HUES48 (cell line): ENCODE measurements around the gene FSTL1.
"Not testable (repeated sequence)": the region's sequence is repeated elsewhere in the genome, so short reads cannot be mapped to it uniquely, and the experiment has no call there.

ENCODE experiments used
- H3K27ac ChIP-seq: one replicate; pipeline ENCODE4 v1.7.0; 2013; ENCODE audit warnings: low read depth, low read length, inconsistent platforms
- H3K27me3 ChIP-seq: 2 replicates; pipeline ENCODE4 v1.6.1; 2013; ENCODE audit warnings: mild to moderate bottlenecking, low read length; ENCODE audit not compliant: control insufficient read depth, insufficient read depth
- H3K36me3 ChIP-seq: 2 replicates; pipeline ENCODE4 v1.6.1; 2013; ENCODE audit warnings: low read length; ENCODE audit not compliant: control insufficient read depth, insufficient read depth
- H3K4me1 ChIP-seq: 2 replicates; pipeline ENCODE4 v1.6.1; 2013; ENCODE audit warnings: mild to moderate bottlenecking, low read length; ENCODE audit not compliant: control insufficient read depth, insufficient read depth
- H3K4me3 ChIP-seq: 2 replicates; pipeline ENCODE4 v1.5.1; 2013; ENCODE audit warnings: mild to moderate bottlenecking, low read depth, low read length
- H3K9ac ChIP-seq: 2 replicates; pipeline ENCODE4 v1.6.1; 2013; ENCODE audit warnings: mild to moderate bottlenecking, low read depth, low read length, moderate library complexity
- H3K9me3 ChIP-seq: 2 replicates; pipeline ENCODE4 v1.6.1; 2013; ENCODE audit warnings: low read length; ENCODE audit not compliant: control insufficient read depth, insufficient read depth

FSTL1 gene

GRCh38 chr3:120393761-120394160, 57.0 kb downstream of the FSTL1 start:
- H3K9me3 ChIP-seq = no peaks in the 10 kb centered on the region
- H3K4me3 ChIP-seq = no peak overlapping the region
- no peak overlapping the region for H3K9ac ChIP-seq
- no peaks in the 10 kb centered on the region for H3K27me3 ChIP-seq
- H3K36me3 ChIP-seq = peaks cover 46% of the 10 kb centered on the region
- no peaks in the 10 kb centered on the region for H3K4me1 ChIP-seq
- no peak overlapping the region for H3K27ac ChIP-seq

- H3K9ac ChIP-seq = no peak overlapping the region
- H3K36me3 ChIP-seq = peaks cover 41% of the 10 kb centered on the region
- no peaks in the 10 kb centered on the region for H3K4me1 ChIP-seq
- no peaks in the 10 kb centered on the region for H3K27me3 ChIP-seq
- no peak overlapping the region for H3K4me3 ChIP-seq
- no peaks in the 10 kb centered on the region for H3K9me3 ChIP-seq
- H3K27ac ChIP-seq = no peak overlapping the region
These were observed 57.5 kb downstream of the FSTL1 start for GRCh38 chr3:120393243-120393642.

- H3K36me3 ChIP-seq = no peaks in the 10 kb centered on the region
- H3K4me1 ChIP-seq = no peaks in the 10 kb centered on the region
- no peak overlapping the region for H3K4me3 ChIP-seq
- peaks cover 7% of the 10 kb centered on the region; the same call in 1 of the 2 replicates for H3K9me3 ChIP-seq
- H3K27ac ChIP-seq = no peak overlapping the region
- no peak overlapping the region for H3K9ac ChIP-seq
- no peaks in the 10 kb centered on the region for H3K27me3 ChIP-seq
These were observed 67.8 kb downstream of the FSTL1 start for GRCh38 chr3:120382941-120383447.

GRCh38 chr3:120381503-120381902, 69.3 kb downstream of the FSTL1 start:
- Histone ChIP-seq H3K27ac (no peak overlapping the region), H3K9ac (no peak overlapping the region), H3K27me3 (no peaks in the 10 kb centered on the region), H3K36me3 (no peaks in the 10 kb centered on the region), H3K9me3 (peaks cover 7% of the 10 kb centered on the region; the same call in 1 of the 2 replicates), H3K4me1 (no peaks in the 10 kb centered on the region), H3K4me3 (no peak overlapping the region)

GRCh38 chr3:120377948-120378347, 72.8 kb downstream of the FSTL1 start:
- H3K4me1 ChIP-seq, H3K9ac ChIP-seq, H3K36me3 ChIP-seq, H3K27me3 ChIP-seq, H3K27ac ChIP-seq, H3K9me3 ChIP-seq, H3K4me3 ChIP-seq: not testable (repeated sequence)

DNA sequence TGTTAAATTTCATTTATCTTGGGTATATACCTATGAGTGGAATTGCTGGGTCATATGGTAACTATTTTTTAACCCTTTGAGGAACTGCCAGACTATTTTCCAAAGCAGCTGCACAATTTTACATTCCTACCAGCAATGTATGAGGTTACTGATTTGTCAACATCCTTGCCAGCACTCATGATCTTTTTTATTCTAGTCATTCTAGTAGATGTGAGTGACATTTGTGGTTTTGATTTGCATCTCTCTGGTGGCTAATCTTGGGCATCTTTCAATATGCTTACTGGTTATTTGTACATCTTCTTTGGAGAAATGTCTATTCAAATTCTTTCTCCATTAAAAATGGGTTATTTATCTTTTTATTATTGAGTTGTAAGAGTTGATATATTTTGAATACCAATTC, 80.3 kb downstream of the FSTL1 start:
- Histone ChIP-seq H3K4me3 (no peak overlapping the region), H3K27ac (no peak overlapping the region), H3K27me3 (no peaks in the 10 kb centered on the region), H3K4me1 (no peaks in the 10 kb centered on the region), H3K36me3 (no peaks in the 10 kb centered on the region), H3K9me3 (no peaks in the 10 kb centered on the region), H3K9ac (no peak overlapping the region)

DNA sequence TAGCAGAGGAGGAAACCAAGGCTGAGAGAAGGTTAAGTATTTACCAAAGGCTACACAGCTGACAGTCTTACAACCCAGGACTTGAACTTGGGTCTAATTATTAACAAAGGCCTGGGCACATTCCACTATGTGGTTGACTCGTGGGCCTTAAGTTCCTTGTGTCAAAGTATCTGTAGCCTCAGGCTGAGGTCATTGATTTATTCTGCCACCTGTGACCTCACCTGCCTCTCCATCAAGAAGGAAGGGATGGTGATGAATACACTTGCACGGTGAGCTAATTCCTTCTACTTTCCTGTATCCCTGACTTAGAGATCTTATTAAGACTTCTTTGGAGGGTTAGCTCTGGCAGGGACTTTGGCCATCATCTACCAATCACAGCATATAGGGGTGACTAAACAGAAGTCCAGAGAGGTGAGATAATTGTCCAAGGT, 81.7 kb downstream of the FSTL1 start:
- Histone ChIP-seq H3K9me3 (no peaks in the 10 kb centered on the region), H3K9ac (no peak overlapping the region), H3K36me3 (no peaks in the 10 kb centered on the region), H3K27ac (no peak overlapping the region), H3K27me3 (no peaks in the 10 kb centered on the region), H3K4me3 (no peak overlapping the region), H3K4me1 (no peaks in the 10 kb centered on the region)

- Histone ChIP-seq H3K9ac (no peak overlapping the region), H3K9me3 (no peaks in the 10 kb centered on the region), H3K27ac (no peak overlapping the region), H3K4me3 (no peak overlapping the region), H3K36me3 (no peaks in the 10 kb centered on the region), H3K27me3 (no peaks in the 10 kb centered on the region), H3K4me1 (no peaks in the 10 kb centered on the region)
These were observed 82.6 kb downstream of the FSTL1 start for GRCh38 chr3:120368172-120368571.

- H3K9ac ChIP-seq = no peak overlapping the region
- H3K9me3 ChIP-seq = no peaks in the 10 kb centered on the region
- H3K4me3 ChIP-seq = no peak overlapping the region
These were observed 86.0 kb downstream of the FSTL1 start for GRCh38 chr3:120364821-120365220.

GRCh38 chr3:120364101-120364500, 86.7 kb downstream of the FSTL1 start:
- H3K27me3 ChIP-seq = no peaks in the 10 kb centered on the region
- H3K4me3 ChIP-seq = no peak overlapping the region
- no peak overlapping the region for H3K27ac ChIP-seq
- H3K36me3 ChIP-seq = no peaks in the 10 kb centered on the region
- H3K9ac ChIP-seq = no peak overlapping the region
- H3K4me1 ChIP-seq = no peaks in the 10 kb centered on the region
- no peaks in the 10 kb centered on the region for H3K9me3 ChIP-seq

More at GRCh38 chr3:120364821-120365220, 86.0 kb downstream of the FSTL1 start:
- Histone ChIP-seq H3K36me3 (no peaks in the 10 kb centered on the region), H3K4me1 (no peaks in the 10 kb centered on the region), H3K27me3 (no peaks in the 10 kb centered on the region), H3K27ac (no peak overlapping the region)

- Histone ChIP-seq H3K9me3 (no peaks in the 10 kb centered on the region), H3K4me3 (no peak overlapping the region), H3K27me3 (no peaks in the 10 kb centered on the region), H3K36me3 (no peaks in the 10 kb centered on the region), H3K27ac (no peak overlapping the region), H3K9ac (no peak overlapping the region), H3K4me1 (no peaks in the 10 kb centered on the region)
These were observed 93.0 kb downstream of the FSTL1 start for GRCh38 chr3:120357807-120358206.

GRCh38 chr3:120355486-120355885, 95.3 kb downstream of the FSTL1 start:
- Histone ChIP-seq H3K36me3 (no peaks in the 10 kb centered on the region), H3K4me3 (no peak overlapping the region), H3K27ac (no peak overlapping the region), H3K4me1 (peaks cover 3% of the 10 kb centered on the region; the same call in 1 of the 2 replicates), H3K27me3 (peaks cover 1% of the 10 kb centered on the region; the same call in 1 of the 2 replicates), H3K9ac (no peak overlapping the region), H3K9me3 (no peaks in the 10 kb centered on the region)
